Measurements from ENCODE around the gene PALLD. TPM values are rescaled to one million over a fixed set of nuclear protein-coding genes. Genes with fewer than 3 reads are reported as not detected.
A peak's percentile ranks its signal among the peaks of the same experiment; 100 is the strongest.
"Not testable (repeated sequence)": the region's sequence is repeated elsewhere in the genome, so short reads cannot be mapped to it uniquely, and the experiment has no call there.

Gene PALLD
- polyA plus RNA-seq, 1 donor (not counting 4 experiments of a cell fraction or from before 2014, with no cell fraction given), result 136 TPM

DNA sequence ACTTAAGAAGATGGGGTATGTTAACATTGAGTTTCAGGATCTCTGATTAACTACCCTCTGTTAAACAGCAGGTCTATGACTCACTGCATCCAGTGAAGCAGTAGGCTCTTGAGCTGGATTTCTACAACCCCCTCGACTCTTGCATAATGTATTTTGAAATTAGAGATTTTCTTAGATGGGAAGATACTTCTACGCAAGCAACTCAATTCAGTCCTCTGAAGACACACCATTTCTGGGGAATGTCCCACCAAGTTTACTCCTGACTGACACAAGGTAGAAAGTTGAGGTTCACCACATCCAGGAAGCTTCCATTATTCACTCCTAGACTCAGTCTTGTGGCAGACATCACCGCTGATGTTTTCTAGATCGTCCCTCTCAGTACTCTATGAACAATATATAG, 12.9 kb downstream of the PALLD start:
- Histone ChIP-seq H2AFZ (ENCODE audit: control insufficient read depth, low read length) (no peak overlapping the region), H3K9me1 (ENCODE audit: control insufficient read depth, extremely low read depth, insufficient read depth, low read length) (no peaks in the 10 kb centered on the region), H4K20me1 (ENCODE audit: control insufficient read depth, extremely low read depth, insufficient read depth, low read length) (no peaks in the 10 kb centered on the region), H3K36me3 (ENCODE audit: control insufficient read depth in 2 of 2, extremely low read depth in 1 of 2, insufficient read depth in 2 of 2, low read length in 2 of 2) (no peaks in the 10 kb centered on the region), H3K9me3 (ENCODE audit: control insufficient read depth, low read depth, low read length) (no peaks in the 10 kb centered on the region), H3K4me3 (ENCODE audit: control insufficient read depth in 2 of 3, extremely low read depth in 1 of 3, insufficient read depth in 2 of 3, low read depth in 1 of 3, low read length in 3 of 3) (no peak overlapping the region), H3K4me2 (ENCODE audit: control insufficient read depth, extremely low read depth, insufficient read depth, low read depth, low read length) (no peak overlapping the region), H3K79me2 (ENCODE audit: control insufficient read depth, insufficient read depth, low read length) (no peaks in the 10 kb centered on the region), H3K27me3 (ENCODE audit: control insufficient read depth, extremely low read depth, insufficient read depth, low read length) (no peaks in the 10 kb centered on the region), H3K9ac (ENCODE audit: control insufficient read depth, extremely low read depth, insufficient read depth, low read length) (no peak overlapping the region), H3K27ac (ENCODE audit: control insufficient read depth, insufficient read depth, low read length) (no peak overlapping the region), H3K4me1 (ENCODE audit: control insufficient read depth, extremely low read depth, insufficient read depth, low read length) (peaks cover 3% of the 10 kb centered on the region)
- FAIRE-seq (peak; percentile 72), DNase-seq (ENCODE audit: low read depth, low spot score) (no peak)
- TF ChIP-seq, protein P1, sequence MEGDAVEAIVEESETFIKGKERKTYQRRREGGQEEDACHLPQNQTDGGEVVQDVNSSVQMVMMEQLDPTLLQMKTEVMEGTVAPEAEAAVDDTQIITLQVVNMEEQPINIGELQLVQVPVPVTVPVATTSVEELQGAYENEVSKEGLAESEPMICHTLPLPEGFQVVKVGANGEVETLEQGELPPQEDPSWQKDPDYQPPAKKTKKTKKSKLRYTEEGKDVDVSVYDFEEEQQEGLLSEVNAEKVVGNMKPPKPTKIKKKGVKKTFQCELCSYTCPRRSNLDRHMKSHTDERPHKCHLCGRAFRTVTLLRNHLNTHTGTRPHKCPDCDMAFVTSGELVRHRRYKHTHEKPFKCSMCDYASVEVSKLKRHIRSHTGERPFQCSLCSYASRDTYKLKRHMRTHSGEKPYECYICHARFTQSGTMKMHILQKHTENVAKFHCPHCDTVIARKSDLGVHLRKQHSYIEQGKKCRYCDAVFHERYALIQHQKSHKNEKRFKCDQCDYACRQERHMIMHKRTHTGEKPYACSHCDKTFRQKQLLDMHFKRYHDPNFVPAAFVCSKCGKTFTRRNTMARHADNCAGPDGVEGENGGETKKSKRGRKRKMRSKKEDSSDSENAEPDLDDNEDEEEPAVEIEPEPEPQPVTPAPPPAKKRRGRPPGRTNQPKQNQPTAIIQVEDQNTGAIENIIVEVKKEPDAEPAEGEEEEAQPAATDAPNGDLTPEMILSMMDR (optimal IDR thresholded peaks at IDR 0.05 in 1 of 3, IDR thresholded peaks at IDR 0.05 in 1 of 3, conservative IDR thresholded peaks at IDR 0.05 in 1 of 3; ENCODE audit: extremely low read depth in 1 of 3, insufficient read depth in 2 of 3, low read length in 3 of 3), result no peak
- no peak for TF ChIP-seq EZH2 (IDR thresholded peaks at IDR 0.05; ENCODE audit: low read length)
- dilution Hi-C loops (cut with MboI; ENCODE audit: extremely low pct_ligation_motif_present, low sequenced_read_pairs), result no loop called here

DNA sequence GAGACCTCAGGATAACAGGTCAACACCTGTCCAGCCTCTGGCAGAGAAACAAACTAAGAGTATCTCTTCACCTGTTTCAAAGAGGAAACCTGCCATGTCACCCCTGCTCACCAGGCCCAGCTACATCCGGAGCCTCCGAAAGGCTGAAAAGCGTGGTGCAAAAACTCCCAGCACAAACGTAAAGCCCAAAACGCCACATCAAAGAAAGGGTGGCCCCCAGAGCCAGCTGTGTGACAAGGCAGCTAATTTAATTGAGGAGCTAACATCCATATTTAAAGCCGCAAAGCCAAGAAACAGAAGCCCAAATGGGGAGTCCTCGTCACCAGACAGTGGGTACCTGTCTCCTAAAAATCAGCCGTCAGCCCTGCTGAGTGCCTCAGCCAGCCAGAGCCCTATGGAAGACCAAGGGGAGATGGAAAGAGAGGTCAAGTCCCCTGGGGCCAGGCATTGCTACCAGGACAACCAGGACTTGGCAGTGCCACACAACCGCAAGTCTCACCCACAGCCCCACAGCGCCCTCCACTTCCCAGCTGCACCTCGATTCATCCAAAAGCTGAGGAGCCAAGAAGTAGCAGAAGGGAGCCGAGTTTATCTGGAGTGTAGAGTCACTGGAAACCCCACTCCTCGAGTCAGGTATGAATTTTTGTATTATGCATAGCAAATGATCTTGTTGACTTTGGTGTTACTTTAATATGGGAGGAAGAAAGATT, 15.1 kb downstream of the PALLD start:
- dilution Hi-C loops (cut with MboI; ENCODE audit: extremely low pct_ligation_motif_present, low sequenced_read_pairs), result no loop called here
- Histone ChIP-seq H3K27me3 (ENCODE audit: control insufficient read depth, extremely low read depth, insufficient read depth, low read length) (no peaks in the 10 kb centered on the region), H2AFZ (ENCODE audit: control insufficient read depth, low read length) (no peak overlapping the region), H3K4me2 (ENCODE audit: control insufficient read depth, extremely low read depth, insufficient read depth, low read depth, low read length) (no peak overlapping the region), H3K4me1 (ENCODE audit: control insufficient read depth, extremely low read depth, insufficient read depth, low read length) (peaks cover 3% of the 10 kb centered on the region), H3K36me3 (ENCODE audit: control insufficient read depth in 2 of 2, extremely low read depth in 1 of 2, insufficient read depth in 2 of 2, low read length in 2 of 2) (no peaks in the 10 kb centered on the region), H3K9me1 (ENCODE audit: control insufficient read depth, extremely low read depth, insufficient read depth, low read length) (no peaks in the 10 kb centered on the region), H3K4me3 (ENCODE audit: control insufficient read depth in 2 of 3, extremely low read depth in 1 of 3, insufficient read depth in 2 of 3, low read depth in 1 of 3, low read length in 3 of 3) (no peak overlapping the region), H4K20me1 (ENCODE audit: control insufficient read depth, extremely low read depth, insufficient read depth, low read length) (no peaks in the 10 kb centered on the region), H3K9ac (ENCODE audit: control insufficient read depth, extremely low read depth, insufficient read depth, low read length) (no peak overlapping the region), H3K79me2 (ENCODE audit: control insufficient read depth, insufficient read depth, low read length) (no peaks in the 10 kb centered on the region), H3K9me3 (ENCODE audit: control insufficient read depth, low read depth, low read length) (no peaks in the 10 kb centered on the region), H3K27ac (ENCODE audit: control insufficient read depth, insufficient read depth, low read length) (no peak overlapping the region)
- no peak for FAIRE-seq
- TF ChIP-seq, protein P1 (optimal IDR thresholded peaks at IDR 0.05 in 1 of 3, IDR thresholded peaks at IDR 0.05 in 1 of 3, conservative IDR thresholded peaks at IDR 0.05 in 1 of 3; ENCODE audit: extremely low read depth in 1 of 3, insufficient read depth in 2 of 3, low read length in 3 of 3), result peak in 1 of 3 experiments; percentile 48
- TF ChIP-seq EZH2 (IDR thresholded peaks at IDR 0.05; ENCODE audit: low read length), result no peak
- no peak for DNase-seq (ENCODE audit: low read depth, low spot score)

DNA sequence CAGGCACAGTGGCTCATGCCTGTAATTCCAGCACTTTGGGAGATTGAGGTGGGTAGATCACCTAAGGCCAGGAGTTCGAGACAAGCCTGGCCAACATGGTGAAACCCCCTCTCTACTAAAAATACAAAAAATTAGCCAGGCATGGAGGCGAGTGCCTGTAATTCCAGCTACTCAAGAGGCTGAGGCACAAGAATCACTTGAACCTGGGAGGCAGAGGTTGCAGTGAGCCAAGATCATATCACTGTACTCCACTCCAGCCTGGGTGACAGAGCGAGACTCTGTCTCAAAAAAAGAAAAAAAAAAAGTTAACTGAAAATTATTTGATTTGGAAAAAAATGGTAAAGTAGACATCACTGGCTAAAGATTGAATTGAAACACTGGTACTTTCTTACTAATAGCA, 17.0 kb downstream of the PALLD start:
- H3K9me1 ChIP-seq (ENCODE audit: control insufficient read depth, extremely low read depth, insufficient read depth, low read length); dilution Hi-C loops (cut with MboI; ENCODE audit: extremely low pct_ligation_motif_present, low sequenced_read_pairs); H3K4me2 ChIP-seq (ENCODE audit: control insufficient read depth, extremely low read depth, insufficient read depth, low read depth, low read length); H3K27ac ChIP-seq (ENCODE audit: control insufficient read depth, insufficient read depth, low read length); H3K4me1 ChIP-seq (ENCODE audit: control insufficient read depth, extremely low read depth, insufficient read depth, low read length); H3K9ac ChIP-seq (ENCODE audit: control insufficient read depth, extremely low read depth, insufficient read depth, low read length); FAIRE-seq; DNase-seq (ENCODE audit: low read depth, low spot score); H3K79me2 ChIP-seq (ENCODE audit: control insufficient read depth, insufficient read depth, low read length); H3K9me3 ChIP-seq (ENCODE audit: control insufficient read depth, low read depth, low read length); H3K4me3 ChIP-seq (ENCODE audit: control insufficient read depth in 2 of 3, extremely low read depth in 1 of 3, insufficient read depth in 2 of 3, low read depth in 1 of 3, low read length in 3 of 3); H3K36me3 ChIP-seq (ENCODE audit: control insufficient read depth in 2 of 2, extremely low read depth in 1 of 2, insufficient read depth in 2 of 2, low read length in 2 of 2); H3K27me3 ChIP-seq (ENCODE audit: control insufficient read depth, extremely low read depth, insufficient read depth, low read length); H2AFZ ChIP-seq (ENCODE audit: control insufficient read depth, low read length); H4K20me1 ChIP-seq (ENCODE audit: control insufficient read depth, extremely low read depth, insufficient read depth, low read length): not testable (repeated sequence)

Measured in keratinocyte (primary cell).